Measurements from ENCODE around the gene GPR137B.

- TF ChIP-seq CTCF (IDR thresholded peaks at IDR 0.05; ENCODE audit: poor library complexity, severe bottlenecking) (no peak), POLR2AphosphoS5 (IDR thresholded peaks at IDR 0.05) (no peak), EZH2 (IDR thresholded peaks at IDR 0.05; ENCODE audit: borderline replicate concordance, insufficient read depth, low read length, poor library complexity, severe bottlenecking) (no peak), EP300 (conservative IDR thresholded peaks at IDR 0.05; ENCODE audit: poor library complexity, severe bottlenecking) (no peak), REST (IDR thresholded peaks at IDR 0.05; ENCODE audit: borderline replicate concordance) (no peak), MXI1 (conservative IDR thresholded peaks at IDR 0.05; ENCODE audit: poor library complexity, severe bottlenecking) (no peak), TAF1 (IDR thresholded peaks at IDR 0.05; ENCODE audit: low read depth) (no peak), RAD21 (conservative IDR thresholded peaks at IDR 0.05) (no peak)
Observed at GRCh38 chr1:236207569-236207968, 65.2 kb downstream of the GPR137B start.
